ENCODE measurements around the gene TEX2.

GRCh38 chr17:64225410-64225809 lies 37.6 kb downstream of the TEX2 start:
- no peak for TF ChIP-seq CTCF (IDR thresholded peaks at IDR 0.05)
- TF ChIP-seq POLR2A (IDR thresholded peaks at IDR 0.05): no peak

All from Peyer's patch (tissue), 4 donors.